GM21717 (cell line): Measurements from ENCODE around the gene SMARCD2.

Experiments
- ATAC-seq: cut with Tn5 transposase; IDR thresholded peaks from one replicate; pipeline ENCODE4 v1.9.1; 2021; ENCODE audit warnings: mild to moderate bottlenecking, moderate library complexity; ENCODE audit not compliant: unreplicated experiment

SMARCD2 gene

DNA sequence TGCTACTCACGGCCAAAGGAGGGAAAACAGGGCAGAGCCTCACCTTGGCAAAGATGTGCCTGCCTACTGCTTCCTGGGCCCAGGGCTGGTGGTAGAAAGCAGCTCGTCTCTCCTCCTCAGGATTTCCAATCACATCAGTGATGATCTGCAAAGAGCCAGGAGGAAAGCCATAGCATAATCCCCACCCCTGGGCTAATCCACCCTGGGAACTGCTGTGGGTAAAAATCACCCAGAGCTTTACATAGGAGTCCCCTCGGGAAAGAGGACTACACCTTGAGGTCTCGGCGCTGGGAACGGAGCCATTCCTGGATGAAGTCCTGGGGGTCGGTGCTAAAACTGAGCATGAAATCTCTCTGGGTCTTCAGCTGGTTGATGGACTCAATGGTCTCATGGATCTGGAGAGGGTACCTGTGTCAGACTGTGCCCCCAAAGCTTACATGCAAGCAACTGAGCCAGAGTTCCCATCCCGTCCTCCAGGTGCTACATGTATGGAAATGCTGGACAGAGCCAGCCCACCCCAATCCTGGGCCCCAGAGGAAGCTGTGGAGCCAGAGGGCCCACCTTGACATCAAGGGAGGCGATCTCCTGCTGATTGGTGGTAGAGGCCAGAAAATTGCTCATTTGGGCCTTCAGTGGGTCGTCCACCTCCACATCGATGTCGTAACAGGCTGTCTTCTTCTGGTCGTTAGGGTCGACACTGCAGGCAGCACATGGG is 9.3 kb downstream of the SMARCD2 start:
- ATAC-seq, result no peak

DNA sequence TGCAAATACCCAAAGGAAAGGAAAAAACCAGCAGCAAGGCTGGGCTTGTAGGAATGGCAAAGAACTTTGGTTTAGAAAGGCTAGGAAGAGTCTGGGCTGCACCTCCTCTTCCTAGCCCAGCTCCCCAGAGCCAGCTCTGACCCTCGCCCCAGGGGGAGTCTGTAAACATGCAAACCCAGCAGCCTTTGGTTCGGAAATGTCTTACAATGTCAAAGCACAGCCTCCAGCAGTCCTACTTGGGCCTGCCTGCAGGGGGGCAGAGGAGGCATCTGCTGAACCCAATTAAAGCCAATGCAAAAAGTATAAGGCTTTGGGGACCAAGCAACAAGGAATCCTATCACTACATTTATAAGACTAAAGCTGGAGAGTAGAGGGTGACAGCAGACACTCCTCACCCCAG is 10.0 kb downstream of the SMARCD2 start:
- no peak for ATAC-seq

DNA sequence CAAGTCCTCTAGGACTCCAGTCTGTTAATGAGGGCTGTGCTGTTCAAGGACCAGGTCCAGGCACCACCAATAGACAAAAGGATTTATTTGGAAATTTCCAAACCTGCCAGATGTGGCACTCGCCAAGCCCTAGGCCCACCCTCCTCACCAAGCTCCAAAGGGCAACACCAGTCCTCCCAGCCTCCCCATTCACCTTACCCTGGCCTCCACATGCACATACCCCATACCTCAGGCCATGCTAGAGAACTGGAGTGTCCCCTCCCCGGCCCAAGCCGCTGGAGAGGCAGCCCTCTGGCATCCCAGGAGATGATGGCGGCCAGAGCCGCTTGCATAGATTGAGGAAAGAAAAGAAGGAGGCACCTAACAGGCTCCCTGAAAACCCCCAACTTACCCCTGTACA is 10.5 kb downstream of the SMARCD2 start:
- ATAC-seq, result no peak

DNA sequence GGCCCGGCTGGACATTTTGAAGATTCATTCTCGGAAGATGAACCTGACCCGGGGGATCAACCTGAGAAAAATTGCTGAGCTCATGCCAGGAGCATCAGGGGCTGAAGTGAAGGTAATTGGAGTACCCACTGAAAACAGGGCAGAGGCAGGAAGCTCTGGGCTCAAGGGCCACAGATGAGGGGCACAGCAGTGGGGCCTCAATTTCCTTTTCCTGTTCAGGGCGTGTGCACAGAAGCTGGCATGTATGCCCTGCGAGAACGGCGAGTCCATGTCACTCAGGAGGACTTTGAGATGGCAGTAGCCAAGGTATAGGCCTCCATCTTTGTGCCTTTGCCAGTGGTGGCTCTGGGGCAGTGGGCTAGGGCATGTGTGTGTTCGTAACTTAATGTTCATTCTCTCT is 11.0 kb downstream of the SMARCD2 start:
- ATAC-seq, result no peak

DNA sequence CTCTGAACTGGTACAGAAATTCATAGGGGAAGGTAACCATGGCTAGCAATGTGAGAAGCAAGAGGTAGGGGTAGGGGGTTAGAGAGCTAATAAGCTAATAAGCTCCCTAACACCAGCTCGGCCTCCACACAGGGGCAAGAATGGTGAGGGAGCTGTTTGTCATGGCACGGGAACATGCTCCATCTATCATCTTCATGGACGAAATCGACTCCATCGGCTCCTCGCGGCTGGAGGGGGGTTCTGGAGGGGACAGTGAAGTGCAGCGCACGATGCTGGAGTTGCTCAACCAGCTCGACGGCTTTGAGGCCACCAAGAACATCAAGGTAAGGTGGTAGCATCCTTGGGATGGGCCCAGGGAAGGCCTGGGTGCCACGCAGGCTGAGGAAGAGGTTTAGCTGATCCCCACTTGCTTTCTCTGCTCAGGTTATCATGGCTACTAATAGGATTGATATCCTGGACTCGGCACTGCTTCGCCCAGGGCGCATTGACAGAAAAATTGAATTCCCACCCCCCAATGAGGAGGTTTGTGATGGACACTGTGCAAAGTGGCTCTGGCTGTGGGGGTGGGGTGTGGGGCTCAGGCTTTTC is 11.5 kb downstream of the SMARCD2 start:
- ATAC-seq, result no peak

DNA sequence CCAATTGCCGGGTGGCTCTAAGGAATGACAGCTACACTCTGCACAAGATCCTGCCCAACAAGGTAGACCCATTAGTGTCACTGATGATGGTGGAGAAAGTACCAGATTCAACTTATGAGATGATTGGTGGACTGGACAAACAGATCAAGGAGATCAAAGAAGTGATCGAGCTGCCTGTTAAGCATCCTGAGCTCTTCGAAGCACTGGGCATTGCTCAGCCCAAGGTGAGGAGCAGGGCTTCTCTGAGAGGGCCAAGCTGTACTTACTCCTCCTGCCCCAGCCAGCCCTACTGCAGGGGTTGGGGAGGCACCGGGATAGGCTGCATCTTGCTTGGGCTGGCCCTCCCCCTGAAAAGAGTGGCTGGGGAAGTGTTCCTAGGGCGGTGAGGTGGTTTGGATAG is 12.2 kb downstream of the SMARCD2 start:
- ATAC-seq, result no peak

DNA sequence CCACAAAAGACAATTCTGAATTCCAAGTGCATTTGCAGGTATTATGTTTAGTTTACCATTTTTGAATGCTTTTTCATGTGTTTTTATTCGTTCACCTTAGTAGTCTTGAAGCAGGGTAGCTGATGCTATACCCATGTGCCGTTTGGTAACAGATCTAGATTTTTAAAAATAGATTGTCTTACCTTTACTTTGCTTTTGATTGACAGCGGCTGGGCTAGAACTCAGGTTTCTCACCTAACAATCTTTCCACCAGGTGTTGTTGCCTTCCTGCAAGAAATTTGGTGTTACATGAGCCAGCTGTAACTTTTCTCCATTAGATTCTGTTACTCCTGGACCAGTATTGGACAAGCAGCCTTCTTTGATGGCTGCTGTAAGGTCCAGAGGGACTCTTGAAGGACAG is 13.5 kb downstream of the SMARCD2 start:
- ATAC-seq, result no peak

DNA sequence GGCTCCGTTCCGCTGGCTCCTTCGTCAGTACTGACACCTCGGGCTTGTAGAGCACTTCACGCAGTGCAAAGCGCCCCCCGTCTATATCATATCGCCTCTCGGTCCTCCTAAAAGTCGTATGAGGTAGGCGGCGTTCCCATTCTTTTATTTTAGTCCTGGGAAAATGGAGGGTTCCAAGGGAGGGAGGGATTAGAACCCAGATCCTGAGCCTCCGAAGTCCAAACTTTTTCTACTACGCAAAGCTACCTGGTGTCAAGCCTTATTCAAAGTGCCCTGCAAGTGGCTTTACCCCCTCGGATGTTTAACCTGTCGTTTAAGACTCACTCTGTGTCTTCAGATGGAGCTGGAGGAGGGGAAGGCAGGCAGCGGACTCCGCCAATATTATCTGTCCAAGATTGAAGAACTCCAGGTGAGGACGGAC is 14.7 kb downstream of the SMARCD2 start:
- no peak for ATAC-seq

DNA sequence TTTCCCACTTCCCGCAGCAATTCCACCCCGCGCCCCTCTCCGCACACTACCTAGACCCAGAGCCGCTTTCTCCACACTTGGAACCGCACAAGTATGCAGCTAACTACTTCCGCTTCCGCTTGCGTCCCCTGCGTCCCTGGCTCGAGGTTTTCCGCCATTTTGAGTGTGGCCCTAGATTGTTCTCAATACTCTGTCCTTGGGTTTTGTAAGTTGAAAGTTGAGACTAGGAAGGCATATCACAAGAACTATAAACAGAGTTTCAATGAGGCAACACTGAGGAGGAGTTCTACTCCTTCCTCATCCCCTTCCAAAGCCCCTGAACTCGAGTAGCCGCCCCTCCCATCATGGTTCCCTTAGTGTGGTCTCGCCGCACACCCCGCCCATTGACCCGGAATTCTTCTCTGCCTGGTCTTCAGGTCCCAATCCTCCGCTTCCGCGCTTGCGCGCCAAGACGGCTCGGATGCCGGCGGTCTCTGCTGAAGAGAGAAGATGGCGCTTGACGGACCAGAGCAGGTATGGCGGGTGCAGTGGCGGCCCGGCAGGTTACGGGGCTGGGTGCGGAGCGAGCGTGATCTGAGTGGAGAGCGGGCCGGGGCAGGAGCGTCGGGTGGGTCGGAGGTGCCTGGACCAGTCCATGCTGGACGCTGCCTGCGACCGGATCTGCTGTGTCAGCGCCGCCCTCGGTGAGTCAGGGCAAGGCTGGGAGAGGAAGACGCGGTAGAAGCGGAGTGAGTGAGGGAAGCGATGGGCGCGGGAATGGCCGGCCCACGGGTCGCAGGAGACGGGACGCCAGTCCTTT is 15.3 kb downstream of the SMARCD2 start, which contains the start of the genes FTSJ3 and PSMC5:
Gene FTSJ3 (minus strand): TSS at position 662 of the 799 bp plus-strand sequence. CDS start 761 bp downstream, outside the sequence.
Gene PSMC5 (plus strand): TSS at position 430 of the 799 bp plus-strand sequence. CDS start 60 bp downstream, at position 490.
- ATAC-seq, result peak; percentile 85

DNA sequence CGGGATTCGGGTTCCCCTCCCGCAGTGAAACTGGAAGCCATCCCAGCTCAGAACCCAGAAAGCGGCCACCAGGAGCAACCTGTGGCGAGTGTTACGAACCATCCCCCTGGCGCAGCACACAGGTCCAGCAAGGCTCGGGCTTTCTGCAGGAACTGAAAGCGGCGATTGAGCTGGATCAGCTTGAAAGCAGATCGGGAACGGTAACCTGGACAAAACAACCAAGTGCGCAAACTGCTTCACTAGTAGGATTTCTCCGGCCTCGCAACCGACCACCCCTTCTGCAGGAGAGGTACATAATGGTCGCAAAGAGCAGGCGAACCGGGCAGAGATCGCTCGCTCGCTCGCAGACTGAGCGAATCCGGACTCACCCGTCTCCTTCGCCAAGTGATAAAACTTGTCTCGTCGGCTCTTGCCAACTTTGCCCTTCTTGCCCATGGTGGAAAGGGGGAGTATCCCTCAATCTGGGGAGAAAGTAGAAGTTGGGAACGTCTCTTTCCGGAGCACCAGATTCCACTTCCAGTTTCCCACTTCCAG is 15.9 kb downstream of the SMARCD2 start:
- ATAC-seq, result peak; percentile 3

DNA sequence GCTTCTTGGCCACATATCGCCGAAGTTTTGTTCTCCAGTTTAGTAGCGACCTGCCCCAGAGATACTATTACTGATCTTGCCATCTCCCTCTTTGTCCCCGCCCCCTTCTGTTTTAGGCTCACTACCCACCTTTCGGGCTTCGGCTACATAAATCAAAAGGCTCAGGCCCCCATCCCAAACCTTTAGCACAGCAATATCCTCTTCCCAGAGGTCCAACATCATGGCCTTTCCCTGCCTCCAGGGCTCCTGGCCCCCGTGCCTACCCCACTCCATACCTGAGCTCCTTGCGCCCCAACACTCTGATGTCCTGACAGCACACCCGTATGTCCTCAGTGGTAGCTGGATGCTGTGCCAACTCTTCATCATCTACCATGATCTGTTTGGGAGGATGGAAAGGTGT is 18.1 kb downstream of the SMARCD2 start:
- ATAC-seq, result no peak

DNA sequence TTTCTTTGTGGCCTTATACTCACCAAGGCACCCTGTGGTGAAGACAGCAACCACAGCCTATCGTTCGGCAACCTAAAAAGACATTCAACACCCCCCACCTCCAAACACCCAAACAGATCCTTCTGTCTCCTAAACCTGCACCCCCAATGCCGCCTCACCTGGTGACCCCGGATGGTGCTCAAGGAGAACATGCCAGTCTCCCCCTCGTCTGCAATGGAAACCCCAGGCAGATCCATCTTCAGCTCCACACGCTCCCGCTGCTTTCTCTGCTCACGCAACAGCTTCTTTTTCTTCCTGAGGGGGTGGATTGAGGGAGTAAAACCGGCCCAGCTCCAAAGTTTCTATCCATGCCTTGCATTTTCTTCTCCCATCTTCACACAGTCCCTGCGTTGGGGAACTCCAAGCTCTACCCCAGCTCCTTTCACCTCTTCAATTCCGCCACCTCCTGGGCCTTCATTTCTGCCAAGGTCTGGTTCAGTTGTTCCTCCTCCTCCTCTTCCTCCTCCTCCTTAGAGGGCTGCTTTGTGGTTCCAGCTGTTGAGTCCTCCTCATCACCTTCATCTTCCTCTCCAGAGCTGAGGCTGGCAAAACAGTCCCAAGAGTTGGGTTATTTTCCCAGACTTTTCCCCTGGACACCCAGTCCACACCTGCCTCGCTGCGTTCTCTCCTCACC is 18.7 kb downstream of the SMARCD2 start:
- no peak for ATAC-seq

DNA sequence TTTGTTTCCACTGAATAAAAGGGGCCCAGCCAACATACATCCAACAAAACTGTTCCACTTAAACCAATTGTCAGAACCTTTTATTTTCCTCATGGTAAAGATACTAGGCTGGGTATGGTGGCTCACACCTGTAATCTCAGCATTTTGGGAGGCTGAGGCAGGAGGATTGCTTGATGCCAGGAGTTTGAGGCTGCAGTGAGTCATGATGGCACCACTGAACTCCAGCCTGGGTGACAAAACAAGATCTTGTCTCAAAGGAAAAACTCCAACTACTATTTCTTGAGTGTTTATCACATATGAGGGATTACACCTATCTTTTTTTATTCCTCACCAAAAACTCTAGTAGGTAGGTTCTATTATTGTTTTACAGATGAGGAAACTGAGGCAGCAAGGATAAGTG is 19.9 kb downstream of the SMARCD2 start:
- no peak for ATAC-seq

DNA sequence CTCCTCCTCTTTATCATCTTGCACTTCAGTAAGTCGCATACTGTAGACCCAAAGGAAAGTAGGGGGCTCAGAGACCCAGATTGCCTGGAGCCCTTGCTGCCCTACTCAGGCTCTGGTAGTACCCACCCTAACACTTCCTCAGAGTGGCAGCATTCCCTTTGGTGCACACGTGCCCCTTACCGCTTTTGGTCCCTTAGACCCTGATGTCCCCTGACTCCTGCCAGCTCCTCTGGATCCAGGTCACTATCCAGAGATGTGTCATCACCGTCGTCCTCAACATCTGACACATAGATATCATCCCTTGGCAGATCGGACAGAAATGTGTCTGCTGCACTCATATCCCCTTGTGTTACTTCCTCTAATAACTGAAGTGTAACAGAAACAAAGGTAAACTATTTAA is 20.7 kb downstream of the SMARCD2 start:
- no peak for ATAC-seq

DNA sequence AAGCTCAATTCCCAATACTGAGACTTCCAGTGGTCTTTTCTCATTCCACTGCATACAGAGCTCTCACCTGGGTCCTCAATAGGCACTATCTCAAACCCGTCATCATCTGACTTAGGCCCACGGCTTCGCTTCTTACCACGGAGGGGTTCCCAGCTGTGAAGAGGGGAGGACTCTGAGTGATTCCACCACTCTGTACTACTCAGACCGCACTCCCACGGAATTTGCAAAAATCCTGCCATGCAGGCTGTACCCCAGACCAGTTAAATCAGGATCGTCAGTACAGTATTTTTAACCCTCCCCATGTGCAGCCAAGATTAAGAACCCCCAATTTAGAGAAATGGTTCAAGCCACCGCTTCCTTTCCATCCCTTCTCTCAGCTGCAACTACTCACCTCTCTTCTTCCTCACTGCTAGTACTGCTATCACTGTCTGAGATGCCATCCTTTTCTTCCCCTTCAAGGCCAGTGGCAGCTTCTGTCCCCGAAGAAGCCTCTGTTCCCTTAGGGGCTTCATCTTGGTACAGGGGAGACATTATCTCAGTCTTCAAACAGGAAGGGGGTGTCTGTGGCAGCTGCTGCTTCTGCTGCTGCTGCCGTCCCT is 21.4 kb downstream of the SMARCD2 start:
- ATAC-seq, result no peak

DNA sequence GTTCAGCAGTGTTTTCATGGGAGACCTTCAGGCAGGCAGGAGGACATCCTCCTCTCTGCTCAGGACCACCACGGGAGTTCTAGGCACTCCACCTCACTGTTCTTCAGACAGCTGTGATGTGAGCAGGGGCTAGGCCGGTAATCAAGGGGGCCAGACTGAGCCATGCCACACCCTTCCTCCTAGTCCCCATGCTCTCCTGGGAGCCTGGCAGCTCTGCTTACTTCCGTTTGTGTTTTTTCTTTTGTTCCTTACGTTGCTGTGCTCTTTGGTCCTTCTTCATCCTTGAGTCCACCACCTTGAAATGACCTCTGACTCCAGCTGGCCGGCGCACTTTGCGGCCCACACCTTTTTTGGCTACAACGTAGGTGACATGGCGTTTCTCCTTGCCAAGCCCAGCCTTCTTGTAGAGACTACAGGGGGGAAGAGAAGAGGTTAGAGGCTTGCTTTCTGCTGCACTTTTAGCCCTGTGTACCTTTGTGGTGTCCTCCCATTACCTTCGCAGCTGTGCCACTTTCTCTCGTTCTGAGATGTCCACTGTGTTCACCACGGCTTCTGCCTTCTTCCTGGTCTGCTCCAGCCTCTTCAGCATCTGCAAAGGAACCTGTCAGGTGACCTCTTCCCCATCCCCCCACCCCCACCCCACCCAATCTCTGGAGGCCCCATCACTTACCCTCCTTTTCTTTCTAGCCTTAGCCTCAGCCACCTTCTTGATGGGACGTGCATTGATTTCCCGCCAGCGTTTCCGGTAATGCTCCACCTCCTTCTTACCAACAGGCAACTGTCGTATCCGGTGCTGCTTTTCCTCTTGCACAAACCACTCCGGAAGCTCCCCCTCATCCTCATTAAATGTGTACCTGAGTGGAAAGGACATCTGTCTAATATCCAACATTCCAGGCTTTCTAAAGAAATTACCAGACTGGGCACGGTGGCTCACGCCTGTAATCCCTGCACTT is 22.6 kb downstream of the SMARCD2 start:
- ATAC-seq, result no peak

DNA sequence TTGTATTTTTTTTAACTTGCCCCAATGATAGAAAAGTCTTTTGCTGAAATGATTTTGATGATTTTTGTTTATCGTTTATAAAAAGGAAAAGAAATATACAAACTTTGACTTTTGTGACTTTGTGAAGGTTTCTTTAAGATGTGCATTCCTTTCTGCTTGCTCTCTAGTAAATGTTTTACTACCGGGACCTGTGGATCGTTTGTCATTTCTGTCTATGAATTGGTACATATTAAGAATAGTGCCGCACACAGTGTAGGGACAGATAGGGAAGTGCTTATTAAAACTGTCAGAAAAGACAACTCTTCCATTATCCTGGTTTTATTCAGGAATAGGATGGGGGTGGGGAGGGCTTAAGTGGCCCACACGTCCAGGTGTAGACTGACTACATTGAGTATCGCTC is 23.4 kb downstream of the SMARCD2 start:
- ATAC-seq, result no peak

DNA sequence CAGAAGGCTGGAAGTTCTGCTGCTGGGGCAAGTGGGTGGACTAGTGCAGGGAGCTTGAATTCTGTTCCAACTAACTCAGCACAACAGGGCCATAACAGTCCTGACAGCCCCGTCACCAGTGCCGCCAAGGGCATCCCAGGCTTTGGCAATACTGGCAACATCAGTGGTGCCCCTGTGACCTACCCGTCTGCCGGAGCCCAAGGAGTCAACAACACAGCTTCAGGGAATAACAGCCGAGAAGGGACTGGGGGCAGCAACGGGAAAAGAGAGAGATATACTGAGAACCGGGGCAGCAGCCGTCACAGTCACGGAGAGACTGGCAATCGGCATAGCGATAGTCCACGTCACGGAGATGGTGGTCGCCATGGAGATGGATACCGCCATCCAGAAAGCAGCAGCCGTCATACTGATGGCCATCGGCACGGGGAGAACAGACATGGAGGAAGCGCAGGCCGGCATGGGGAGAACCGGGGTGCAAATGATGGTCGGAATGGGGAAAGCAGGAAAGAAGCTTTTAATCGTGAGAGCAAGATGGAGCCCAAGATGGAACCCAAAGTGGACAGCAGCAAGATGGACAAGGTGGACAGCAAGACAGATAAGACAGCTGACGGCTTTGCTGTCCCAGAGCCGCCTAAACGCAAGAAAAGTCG is 24.6 kb downstream of the SMARCD2 start:
- ATAC-seq, result no peak

DNA sequence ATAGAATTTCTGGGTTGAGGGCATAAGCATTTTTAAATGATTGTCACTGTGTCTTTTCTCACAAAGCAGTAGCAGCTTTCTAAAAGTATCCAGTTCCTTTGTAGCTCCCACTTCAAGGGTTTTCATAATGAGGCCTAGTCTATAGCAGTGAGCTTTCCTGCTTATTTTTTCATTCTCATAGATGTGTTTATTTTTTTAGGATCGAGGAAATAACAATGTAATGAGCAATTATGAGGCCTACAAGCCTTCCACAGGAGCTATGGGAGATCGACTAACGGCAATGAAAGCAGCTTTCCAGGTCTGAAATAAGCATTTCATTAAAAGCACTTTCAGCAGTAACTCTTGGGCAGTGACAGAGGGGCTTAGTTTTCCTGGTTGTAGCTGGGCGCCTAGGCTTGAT is 25.8 kb downstream of the SMARCD2 start:
- ATAC-seq, result no peak
